Neural progenitor cell (in vitro differentiated cells): Measurements from ENCODE around the gene ZDHHC7. TPM values are rescaled to one million over a fixed set of nuclear protein-coding genes. Genes with fewer than 3 reads are reported as not detected.

ENCODE experiments used
- DNase-seq: peaks from one replicate; pipeline ENCODE4 v3.0.0-alpha.2; 2016; ENCODE audit warnings: low spot score
- H2AFZ ChIP-seq: fragments of 200-600 bp; sonication (generic); replicated peaks from 2 replicates; pipeline ENCODE4 v1.6.1; 2016; ENCODE audit warnings: antibody characterized with exemption
- H3F3A ChIP-seq: fragments of 200-600 bp; sonication (generic); 2 replicates; pipeline ENCODE4 v1.6.1; 2016; ENCODE audit warnings: antibody characterized with exemption, low read depth
- H3K27ac ChIP-seq: fragments of 200-600 bp; sonication (generic); 2 replicates; pipeline ENCODE4 v1.5.1; 2016; ENCODE audit warnings: mild to moderate bottlenecking
- H3K27me3 ChIP-seq: fragments of 200-600 bp; sonication (generic); 2 replicates; pipeline ENCODE4 v1.6.1; 2016; ENCODE audit warnings: mild to moderate bottlenecking, moderate library complexity
- H3K36me3 ChIP-seq: fragments of 200-600 bp; sonication (generic); 2 replicates; pipeline ENCODE4 v1.5.1; 2016
- H3K4me1 ChIP-seq: fragments of 200-600 bp; sonication (generic); 2 replicates; pipeline ENCODE4 v1.6.1; 2016; ENCODE audit warnings: mixed run types
- H3K4me2 ChIP-seq: fragments of 200-600 bp; sonication (generic); 2 replicates; pipeline ENCODE4 v1.6.1; 2016
- H3K4me3 ChIP-seq: fragments of 200-600 bp; sonication (generic); 2 replicates; pipeline ENCODE4 v1.5.1; 2016
- H3K79me2 ChIP-seq: fragments of 200-600 bp; sonication (generic); 2 replicates; pipeline ENCODE4 v1.6.1; 2016; ENCODE audit warnings: low read depth
- H3K9ac ChIP-seq: fragments of 200-600 bp; sonication (generic); 2 replicates; pipeline ENCODE4 v1.6.1; 2016
- H3K9me3 ChIP-seq: fragments of 200-600 bp; sonication (generic); 2 replicates; pipeline ENCODE4 v1.5.1; 2016; ENCODE audit warnings: low read depth
- H4K20me1 ChIP-seq: fragments of 200-600 bp; sonication (generic); 2 replicates; pipeline ENCODE4 v1.6.1; 2016; ENCODE audit warnings: low read depth
- H3K27ac Mint-ChIP-seq: 3 replicates; pipeline ENCODE4 v1.8.0; 2021; ENCODE audit warnings: mixed read lengths
- H3K27me3 Mint-ChIP-seq: 2 replicates; pipeline ENCODE4 v1.8.0; 2022; ENCODE audit warnings: low read depth, mild to moderate bottlenecking, inconsistent platforms, moderate library complexity, mixed read lengths; ENCODE audit not compliant: insufficient read depth
- H3K36me3 Mint-ChIP-seq: 3 replicates; pipeline ENCODE4 v1.8.0; 2021; ENCODE audit warnings: mixed read lengths
- H3K4me1 Mint-ChIP-seq: 3 replicates; pipeline ENCODE4 v1.8.0; 2021; ENCODE audit warnings: mixed read lengths
- H3K4me3 Mint-ChIP-seq: 3 replicates; pipeline ENCODE4 v1.8.0; 2021; ENCODE audit warnings: mild to moderate bottlenecking, moderate library complexity, mixed read lengths
- H3K9me3 Mint-ChIP-seq: 3 replicates; pipeline ENCODE4 v1.8.0; 2020; ENCODE audit warnings: mixed read lengths
- CTCF ChIP-seq: fragments of 200-600 bp; sonication (generic); IDR thresholded peaks from 2 replicates; pipeline ENCODE4 v1.5.1; 2017; ENCODE audit warnings: antibody characterized with exemption, mild to moderate bottlenecking
- EZH2 ChIP-seq: fragments of 200-600 bp; sonication (generic); IDR thresholded peaks from 2 replicates; pipeline ENCODE4 v1.6.1; 2017; ENCODE audit warnings: antibody characterized with exemption, mild to moderate bottlenecking, moderate library complexity
- EZH2phosphoT487 ChIP-seq: fragments of 200-600 bp; sonication (generic); IDR thresholded peaks from 2 replicates; pipeline ENCODE4 v1.6.1; 2017; ENCODE audit warnings: antibody characterized with exemption
- total RNA-seq: library from RNA; depleted of rRNA; stranded (reverse); fragments of >200 nt; gene quantifications from 2 replicates; pipeline ENCODE4 v1.2.3, GENCODE V29; 2015; ENCODE audit warnings: low replicate concordance

The ZDHHC7 gene
- total RNA-seq, 1 donor from 2014 or later, result 57.0 TPM

GRCh38 chr16:84952335-84953189, 58.8 kb downstream of the ZDHHC7 start:
- Histone ChIP-seq H3K27me3 (no peaks in the 10 kb centered on the region), H3K4me1 (peaks cover 10% of the 10 kb centered on the region), H3K9ac (no peak overlapping the region), H3K4me3 (no peak overlapping the region), H3K4me2 (peak overlapping the region; percentile 11), H3K27ac (peak overlapping the region; percentile 7), H3K9me3 (no peaks in the 10 kb centered on the region), H2AFZ (no peak overlapping the region), H3F3A (peaks cover 9% of the 10 kb centered on the region), H3K79me2 (no peaks in the 10 kb centered on the region), H3K36me3 (no peaks in the 10 kb centered on the region), H4K20me1 (no peaks in the 10 kb centered on the region)
- Mint-ChIP-seq H3K4me3 (no peak overlapping the region), H3K4me1 (peaks cover 17% of the 10 kb centered on the region), H3K27me3 (peaks cover 8% of the 10 kb centered on the region), H3K27ac (peak overlapping the region; percentile 92), H3K36me3 (no peaks in the 10 kb centered on the region), H3K9me3 (no peaks in the 10 kb centered on the region)
- peak; percentile 89 for DNase-seq
- TF ChIP-seq EZH2phosphoT487 (no peak), CTCF (peak; percentile 86), EZH2 (no peak)

GRCh38 chr16:84950906-84951305, 60.4 kb downstream of the ZDHHC7 start:
- Histone ChIP-seq H3K4me2 (no peak overlapping the region), H3K36me3 (no peaks in the 10 kb centered on the region), H3K79me2 (no peaks in the 10 kb centered on the region), H4K20me1 (no peaks in the 10 kb centered on the region), H3K27ac (no peak overlapping the region), H2AFZ (no peak overlapping the region), H3K27me3 (no peaks in the 10 kb centered on the region), H3K4me3 (no peak overlapping the region), H3K9ac (no peak overlapping the region), H3K4me1 (peaks cover 10% of the 10 kb centered on the region), H3K9me3 (no peaks in the 10 kb centered on the region), H3F3A (peaks cover 9% of the 10 kb centered on the region)
- TF ChIP-seq CTCF, result peak; percentile 11
- TF ChIP-seq EZH2phosphoT487, result no peak
- Mint-ChIP-seq H3K27me3 (peaks cover 8% of the 10 kb centered on the region), H3K4me1 (peaks cover 17% of the 10 kb centered on the region), H3K36me3 (no peaks in the 10 kb centered on the region), H3K9me3 (no peaks in the 10 kb centered on the region), H3K4me3 (no peak overlapping the region), H3K27ac (no peak overlapping the region)
- no peak for DNase-seq

GRCh38 chr16:84949772-84950436, 61.4 kb downstream of the ZDHHC7 start:
- Histone ChIP-seq H3K27me3 (no peaks in the 10 kb centered on the region), H3K27ac (no peak overlapping the region), H2AFZ (peak overlapping the region; percentile 12), H3K4me2 (no peak overlapping the region), H3K79me2 (no peaks in the 10 kb centered on the region), H4K20me1 (no peaks in the 10 kb centered on the region), H3F3A (peaks cover 9% of the 10 kb centered on the region), H3K4me3 (no peak overlapping the region), H3K4me1 (peaks cover 10% of the 10 kb centered on the region), H3K36me3 (no peaks in the 10 kb centered on the region), H3K9me3 (no peaks in the 10 kb centered on the region), H3K9ac (no peak overlapping the region)
- Mint-ChIP-seq H3K36me3 (no peaks in the 10 kb centered on the region), H3K27ac (no peak overlapping the region), H3K9me3 (no peaks in the 10 kb centered on the region), H3K4me1 (peaks cover 17% of the 10 kb centered on the region), H3K27me3 (peaks cover 7% of the 10 kb centered on the region), H3K4me3 (no peak overlapping the region)
- DNase-seq, result no peak
- TF ChIP-seq CTCF (no peak), EZH2phosphoT487 (no peak)
